Karpas-422 (cell line): ENCODE results near the gene RUNX2. TPM values are rescaled to one million over a fixed set of nuclear protein-coding genes. Genes with fewer than 3 reads are reported as not detected.

Source experiments
- DNase-seq: peaks from one replicate; pipeline ENCODE4 v3.0.0-alpha.2; 2015
- H2AFZ ChIP-seq: fragments of 200-600 bp; sonication (generic); 2 replicates; pipeline ENCODE4 v1.6.1; 2014; ENCODE audit warnings: antibody characterized with exemption, low read length, mixed read lengths
- H3K27ac ChIP-seq: fragments of 200-600 bp; sonication (generic); 2 replicates; pipeline ENCODE4 v1.5.1; 2014; ENCODE audit warnings: mild to moderate bottlenecking, low read length, moderate library complexity
- H3K27me3 ChIP-seq: fragments of 200-600 bp; sonication (generic); 2 replicates; pipeline ENCODE4 v1.6.1; 2014; ENCODE audit warnings: low read length, mixed read lengths
- H3K36me3 ChIP-seq: fragments of 200-600 bp; sonication (generic); 2 replicates; pipeline ENCODE4 v1.6.1; 2014; ENCODE audit warnings: low read length, mixed read lengths; ENCODE audit not compliant: insufficient read depth
- H3K4me1 ChIP-seq: fragments of 200-600 bp; sonication (generic); 2 replicates; pipeline ENCODE4 v1.6.1; 2014; ENCODE audit warnings: mild to moderate bottlenecking, low read length, mixed read lengths
- H3K4me2 ChIP-seq: fragments of 200-600 bp; sonication (generic); 2 replicates; pipeline ENCODE4 v1.6.1; 2014; ENCODE audit warnings: low read length, low read depth, mild to moderate bottlenecking; ENCODE audit not compliant: poor library complexity, severe bottlenecking
- H3K4me3 ChIP-seq: fragments of 200-600 bp; sonication (generic); 2 replicates; pipeline ENCODE4 v1.5.1; 2014; ENCODE audit warnings: mild to moderate bottlenecking, antibody characterized with exemption, low read length, mixed read lengths
- H3K79me2 ChIP-seq: fragments of 200-600 bp; sonication (generic); 2 replicates; pipeline ENCODE4 v1.6.1; 2014; ENCODE audit warnings: mild to moderate bottlenecking, low read length, mixed read lengths
- H3K9ac ChIP-seq: fragments of 200-600 bp; sonication (generic); 2 replicates; pipeline ENCODE4 v1.6.0; 2014; ENCODE audit warnings: low read length
- H3K9me2 ChIP-seq: fragments of 200-600 bp; sonication (generic), shearing (Covaris generic); replicated peaks from 2 replicates; pipeline ENCODE4 v1.6.0; 2014; ENCODE audit warnings: mild to moderate bottlenecking, low read length, moderate library complexity; ENCODE audit not compliant: insufficient read depth
- H3K9me3 ChIP-seq: fragments of 300-700, 200-600 bp; sonication (generic); 2 replicates; pipeline ENCODE4 v1.6.1; 2014; ENCODE audit warnings: low read length, mixed read lengths
- H4K20me1 ChIP-seq: fragments of 200-600 bp; sonication (generic); 2 replicates; pipeline ENCODE4 v1.6.1; 2014; ENCODE audit warnings: mild to moderate bottlenecking, antibody characterized with exemption, low read length, low read depth; ENCODE audit not compliant: insufficient read depth
- total RNA-seq: library from RNA; depleted of rRNA; stranded (reverse); fragments of >200 nt; shearing (Covaris generic); gene quantifications from 2 replicates; pipeline ENCODE4 v1.2.3, GENCODE V29; 2014; ENCODE audit warnings: low replicate concordance

Gene RUNX2
- total RNA-seq, 1 experiment from 2014 or later, result 0.19 TPM

GRCh38 chr6:45679163-45679562 is 351.0 kb downstream of the RUNX2 start:
- Histone ChIP-seq H3K9ac (no peak overlapping the region), H3K9me3 (no peaks in the 10 kb centered on the region), H4K20me1 (no peaks in the 10 kb centered on the region), H3K36me3 (no peaks in the 10 kb centered on the region), H3K4me2 (no peak overlapping the region), H3K9me2 (no peaks in the 10 kb centered on the region), H3K27me3 (no peaks in the 10 kb centered on the region), H2AFZ (no peak overlapping the region), H3K4me1 (peaks cover 38% of the 10 kb centered on the region), H3K79me2 (no peaks in the 10 kb centered on the region), H3K4me3 (no peak overlapping the region), H3K27ac (no peak overlapping the region)
- peak; percentile 29 for DNase-seq

GRCh38 chr6:45679631-45680030 is 351.5 kb downstream of the RUNX2 start:
- Histone ChIP-seq H3K27ac (no peak overlapping the region), H3K4me3 (no peak overlapping the region), H3K9me2 (no peaks in the 10 kb centered on the region), H3K4me1 (peaks cover 38% of the 10 kb centered on the region), H3K9ac (no peak overlapping the region), H3K27me3 (no peaks in the 10 kb centered on the region), H3K79me2 (no peaks in the 10 kb centered on the region), H4K20me1 (no peaks in the 10 kb centered on the region), H3K4me2 (no peak overlapping the region), H2AFZ (no peak overlapping the region), H3K9me3 (no peaks in the 10 kb centered on the region), H3K36me3 (no peaks in the 10 kb centered on the region)
- no peak for DNase-seq

- Histone ChIP-seq H3K4me3 (peak overlapping the region; percentile 29; the same call in 1 of the 2 replicates), H3K4me1 (peaks cover 36% of the 10 kb centered on the region), H3K9me2 (no peaks in the 10 kb centered on the region), H3K9ac (no peak overlapping the region), H3K4me2 (peak overlapping the region; percentile 56), H3K27ac (peak overlapping the region; percentile 45; the same call in 1 of the 2 replicates), H3K36me3 (no peaks in the 10 kb centered on the region), H4K20me1 (no peaks in the 10 kb centered on the region), H3K9me3 (no peaks in the 10 kb centered on the region), H3K27me3 (no peaks in the 10 kb centered on the region), H2AFZ (no peak overlapping the region), H3K79me2 (no peaks in the 10 kb centered on the region)
- DNase-seq, result peak; percentile 95
Observed at GRCh38 chr6:45681860-45682511, 353.9 kb downstream of the RUNX2 start.

GRCh38 chr6:45684476-45684875 is 356.3 kb downstream of the RUNX2 start:
- no peaks in the 10 kb centered on the region for H3K79me2 ChIP-seq
- DNase-seq, result no peak
- H3K4me2 ChIP-seq, result no peak overlapping the region
- no peak overlapping the region for H3K4me3 ChIP-seq
- H3K9me3 ChIP-seq, result no peaks in the 10 kb centered on the region
- no peak overlapping the region for H3K9ac ChIP-seq
- H4K20me1 ChIP-seq, result no peaks in the 10 kb centered on the region; the same call in 1 of the 2 replicates
- H2AFZ ChIP-seq, result no peak overlapping the region
- no peaks in the 10 kb centered on the region for H3K36me3 ChIP-seq
- no peak overlapping the region for H3K27ac ChIP-seq
- H3K27me3 ChIP-seq, result no peaks in the 10 kb centered on the region
- no peaks in the 10 kb centered on the region for H3K9me2 ChIP-seq
- peaks cover 20% of the 10 kb centered on the region for H3K4me1 ChIP-seq

GRCh38 chr6:45685076-45685475 is 356.9 kb downstream of the RUNX2 start:
- no peak for DNase-seq
- H3K27ac ChIP-seq, result no peak overlapping the region
- peaks cover 16% of the 10 kb centered on the region for H3K4me1 ChIP-seq
- no peaks in the 10 kb centered on the region; the same call in 1 of the 2 replicates for H4K20me1 ChIP-seq
- H3K27me3 ChIP-seq, result no peaks in the 10 kb centered on the region
- H3K79me2 ChIP-seq, result no peaks in the 10 kb centered on the region
- H3K9me2 ChIP-seq, result no peaks in the 10 kb centered on the region
- no peaks in the 10 kb centered on the region for H3K36me3 ChIP-seq
- H2AFZ ChIP-seq, result no peak overlapping the region
- H3K4me2 ChIP-seq, result no peak overlapping the region
- H3K9ac ChIP-seq, result no peak overlapping the region
- H3K9me3 ChIP-seq, result no peaks in the 10 kb centered on the region
- H3K4me3 ChIP-seq, result no peak overlapping the region

- H2AFZ ChIP-seq, result no peak overlapping the region
Observed at GRCh38 chr6:45686841-45687569, 358.9 kb downstream of the RUNX2 start.

GRCh38 chr6:45687570-45687969 is 359.4 kb downstream of the RUNX2 start:
- Histone ChIP-seq H3K4me3 (no peak overlapping the region), H3K9me2 (no peaks in the 10 kb centered on the region), H3K9me3 (no peaks in the 10 kb centered on the region), H3K27me3 (no peaks in the 10 kb centered on the region), H4K20me1 (no peaks in the 10 kb centered on the region; the same call in 1 of the 2 replicates), H3K27ac (no peak overlapping the region), H3K9ac (no peak overlapping the region), H3K79me2 (no peaks in the 10 kb centered on the region), H3K4me2 (no peak overlapping the region), H3K4me1 (no peaks in the 10 kb centered on the region), H3K36me3 (no peaks in the 10 kb centered on the region), H2AFZ (no peak overlapping the region)
- peak; percentile 53 for DNase-seq

More at GRCh38 chr6:45686841-45687569, 358.9 kb downstream of the RUNX2 start:
- no peaks in the 10 kb centered on the region for H3K36me3 ChIP-seq
- H3K27me3 ChIP-seq, result no peaks in the 10 kb centered on the region
- H3K79me2 ChIP-seq, result no peaks in the 10 kb centered on the region
- H3K9me2 ChIP-seq, result no peaks in the 10 kb centered on the region
- peaks cover 5% of the 10 kb centered on the region for H3K4me1 ChIP-seq
- H3K9ac ChIP-seq, result no peak overlapping the region
- DNase-seq, result no peak
- no peak overlapping the region for H3K27ac ChIP-seq
- no peak overlapping the region for H3K4me2 ChIP-seq
- no peak overlapping the region for H3K4me3 ChIP-seq
- H4K20me1 ChIP-seq, result no peaks in the 10 kb centered on the region; the same call in 1 of the 2 replicates
- H3K9me3 ChIP-seq, result no peaks in the 10 kb centered on the region

GRCh38 chr6:45688180-45688579 is 360.1 kb downstream of the RUNX2 start:
- no peak for DNase-seq
- Histone ChIP-seq H3K9me3 (no peaks in the 10 kb centered on the region), H3K36me3 (no peaks in the 10 kb centered on the region), H4K20me1 (no peaks in the 10 kb centered on the region; the same call in 1 of the 2 replicates), H3K4me1 (no peaks in the 10 kb centered on the region), H3K9me2 (no peaks in the 10 kb centered on the region), H3K27ac (no peak overlapping the region), H3K79me2 (no peaks in the 10 kb centered on the region), H3K27me3 (no peaks in the 10 kb centered on the region), H3K4me3 (no peak overlapping the region), H3K4me2 (no peak overlapping the region), H2AFZ (no peak overlapping the region), H3K9ac (no peak overlapping the region)
